Hematopoietic multipotent progenitor cell treated with erythropoietin and hydrocortisone succinate and interleukin-3 and kit ligand, for 8 days (in vitro differentiated cells): ENCODE results near the gene CTIF.

Experiments
- DNase-seq: peaks from one replicate; pipeline ENCODE4 v3.0.0-alpha.2; 2015

Gene CTIF

DNA sequence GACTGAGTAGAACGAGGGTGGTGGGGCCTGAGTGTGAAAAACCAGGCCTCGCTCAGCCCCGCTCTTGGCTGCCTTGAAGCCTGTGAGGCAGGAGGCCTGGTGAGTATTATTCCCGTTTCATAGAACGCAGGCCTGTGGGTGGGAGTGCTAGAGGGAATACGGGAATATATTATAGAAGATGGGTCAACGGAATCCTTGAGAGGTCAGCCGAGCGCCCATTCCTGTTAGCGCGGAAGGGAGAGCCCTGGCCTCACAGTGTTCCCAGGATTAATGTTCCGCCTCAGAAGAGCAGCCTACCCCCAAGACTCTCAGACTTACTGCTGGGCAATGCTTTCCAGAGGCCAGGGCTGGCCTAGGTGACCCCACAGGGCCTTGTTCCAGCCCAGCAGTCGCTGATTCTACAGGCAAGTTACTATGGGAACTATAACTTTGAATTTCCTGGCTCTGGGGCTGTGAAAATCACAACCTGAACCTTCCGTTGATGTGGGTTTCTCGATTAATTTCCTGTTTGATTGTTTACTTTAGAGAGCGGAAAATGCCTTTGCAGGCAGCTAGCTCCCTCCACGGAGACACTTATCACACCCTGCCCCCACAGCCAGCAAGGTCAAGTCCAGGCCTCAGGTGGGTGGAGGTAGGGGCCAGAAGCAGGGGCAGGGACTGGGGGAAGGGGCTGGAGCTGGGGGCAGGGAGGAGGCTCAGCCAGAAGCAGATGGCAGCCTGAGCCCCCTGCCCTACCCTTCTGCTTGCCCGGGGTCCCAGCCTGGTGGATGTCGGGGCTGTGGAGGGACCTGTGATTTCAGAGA is 303.6 kb downstream of the CTIF start:
- no peak for DNase-seq

DNA sequence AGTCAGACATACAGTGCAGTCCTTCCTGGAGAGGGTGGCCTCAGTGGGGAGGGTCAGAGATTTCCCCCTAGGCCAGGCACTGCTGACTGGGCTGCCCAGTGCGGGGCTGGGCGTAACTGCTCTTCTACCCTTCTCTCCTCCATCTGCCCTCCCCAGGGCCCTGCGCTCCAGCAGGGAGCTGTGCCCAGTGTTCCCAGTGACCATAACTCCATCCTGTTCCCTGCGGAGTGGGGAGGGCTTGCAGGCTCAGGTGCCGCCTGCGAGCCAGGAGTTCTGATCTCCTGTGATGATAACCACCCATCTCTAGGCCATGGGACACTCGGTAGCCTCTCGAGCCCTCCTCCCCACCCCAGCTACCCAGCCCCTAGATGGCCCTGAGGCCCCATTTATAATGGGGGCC is 304.3 kb downstream of the CTIF start:
- DNase-seq, result no peak

DNA sequence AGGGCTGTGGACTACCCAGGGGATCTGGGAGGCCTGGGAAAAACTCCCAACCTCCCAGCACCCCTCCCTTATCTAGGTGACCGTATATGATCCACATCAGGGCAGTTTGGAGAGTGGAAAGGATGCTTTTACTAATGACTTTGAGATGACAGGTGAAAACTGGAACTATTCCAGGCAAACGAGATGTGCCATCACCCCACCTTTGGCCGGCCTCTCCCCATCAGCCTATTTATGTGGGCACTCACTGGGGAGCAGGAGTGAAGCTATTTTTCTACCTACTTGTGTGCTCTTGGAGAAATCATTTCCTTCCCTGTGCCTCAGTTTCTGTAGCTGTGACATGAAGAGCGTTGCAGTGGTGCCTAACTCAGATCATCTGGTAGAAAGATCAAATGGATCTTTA is 304.8 kb downstream of the CTIF start:
- DNase-seq, result no peak

DNA sequence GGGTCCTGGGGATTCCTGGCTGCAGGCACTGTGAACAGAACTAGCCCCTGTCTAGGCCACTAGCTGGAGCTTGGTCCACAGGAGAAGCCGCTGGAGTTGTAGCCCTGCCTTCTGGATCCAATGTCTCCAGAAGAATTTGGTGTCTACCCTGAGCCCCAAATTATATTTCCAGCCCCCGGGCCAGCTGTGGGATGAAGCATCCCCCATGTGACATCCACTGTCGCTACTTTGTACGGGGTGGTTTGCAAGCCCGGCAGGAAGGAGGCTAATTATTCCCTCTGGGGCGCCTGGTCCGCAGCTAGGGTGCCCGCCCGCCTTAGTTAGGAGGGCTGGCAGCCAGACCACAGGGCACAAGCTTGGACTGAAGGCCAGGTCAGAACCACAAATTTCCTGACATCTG is 305.4 kb downstream of the CTIF start:
- no peak for DNase-seq

DNA sequence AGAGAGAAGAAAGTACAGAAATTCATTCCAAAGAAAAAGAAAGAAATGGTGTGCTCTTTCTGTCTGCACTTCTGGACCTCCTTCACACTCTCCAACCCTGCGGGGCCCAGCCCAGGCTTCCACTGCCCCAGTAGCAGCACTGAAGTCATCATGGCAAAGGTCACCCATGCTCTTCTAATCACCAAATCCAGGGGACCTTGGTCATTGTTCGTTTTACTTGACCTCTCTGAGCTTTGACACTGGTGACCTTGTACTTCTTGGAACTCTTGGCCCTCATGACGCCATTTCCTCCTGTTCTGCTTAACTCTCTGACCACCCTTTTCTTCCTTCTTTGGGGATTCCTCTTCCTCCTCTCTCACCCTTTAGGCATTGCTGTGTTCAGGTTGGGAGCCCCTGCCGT is 306.3 kb downstream of the CTIF start:
- no peak for DNase-seq

DNA sequence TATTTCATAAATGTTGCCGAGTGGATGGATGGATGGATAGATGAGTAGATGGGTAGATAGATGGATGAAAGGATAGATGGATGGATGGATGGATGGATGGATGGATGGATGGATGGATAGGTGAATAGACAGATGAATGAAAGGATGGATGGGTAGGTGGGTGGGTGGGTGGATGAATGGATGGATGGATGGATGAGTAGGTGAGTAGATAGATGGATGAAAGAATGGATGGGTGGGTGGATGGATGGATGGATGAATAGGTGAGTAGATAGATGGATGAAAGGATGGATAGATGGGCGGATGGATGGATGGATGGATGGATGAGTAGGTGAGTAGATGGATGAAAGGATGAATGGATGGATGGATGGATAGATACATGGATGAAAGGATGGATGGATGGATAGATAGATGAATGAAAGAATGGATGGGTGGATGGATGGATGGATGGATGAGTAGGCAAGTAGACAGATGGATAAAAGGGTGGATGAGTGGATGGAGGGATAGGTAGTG is 307.6 kb downstream of the CTIF start:
- no peak for DNase-seq

DNA sequence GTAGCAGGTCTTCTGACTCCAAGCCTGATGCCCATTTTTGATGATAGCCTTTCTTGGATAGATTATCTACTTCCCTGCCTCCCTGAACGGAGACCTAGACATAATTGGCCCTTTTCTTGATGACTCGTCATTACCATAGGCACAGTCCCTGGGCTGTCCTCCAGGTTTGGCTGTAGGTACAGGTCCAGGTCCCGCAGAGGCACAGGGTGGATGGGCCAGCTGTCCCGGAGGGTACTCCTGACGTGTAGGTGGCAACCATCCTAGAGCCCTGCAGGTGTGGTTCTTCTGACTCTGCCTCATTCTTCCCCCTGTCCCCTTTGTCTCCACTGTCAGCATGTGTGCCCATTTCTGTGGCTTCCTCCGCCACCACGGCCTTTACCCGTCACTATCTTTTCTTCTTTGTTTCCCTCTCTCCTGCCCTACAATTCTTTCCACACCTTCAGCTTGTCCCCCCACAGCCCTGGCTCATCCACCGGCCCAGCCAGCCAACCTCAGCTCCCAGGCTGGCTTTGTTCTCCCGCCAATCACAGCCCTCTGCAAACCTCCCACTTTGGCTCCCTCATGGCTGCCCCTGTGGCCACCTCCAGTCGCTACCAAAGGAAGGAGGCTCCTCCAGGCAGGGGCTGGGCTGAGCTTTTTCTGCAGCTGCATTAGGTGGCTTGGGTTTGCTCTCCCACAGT is 309.1 kb downstream of the CTIF start:
- DNase-seq, result no peak

DNA sequence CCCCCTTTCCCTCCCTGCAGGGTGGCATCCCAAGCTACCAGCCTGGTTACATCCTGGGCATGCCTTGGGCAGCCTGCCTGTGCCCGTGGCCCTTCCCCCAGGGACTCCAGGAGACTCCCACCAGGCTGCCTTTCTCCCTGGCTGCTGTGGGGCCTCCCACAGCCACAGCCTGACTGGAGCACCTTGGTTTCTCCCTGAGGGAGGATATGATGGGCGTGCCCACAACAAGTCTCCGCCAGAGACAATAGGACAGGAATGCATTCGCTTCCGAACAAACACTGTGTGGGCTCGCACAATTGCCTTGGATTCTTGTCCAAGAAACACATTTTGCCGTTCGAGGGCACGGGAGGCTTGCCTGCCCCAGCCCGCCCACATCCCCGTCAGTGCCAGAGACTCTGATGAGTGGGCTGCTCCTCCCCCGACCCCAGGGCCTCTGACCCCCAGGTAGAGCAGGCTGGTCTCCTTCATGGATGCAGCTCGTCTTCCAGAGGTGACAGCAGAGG is 309.9 kb downstream of the CTIF start:
- DNase-seq, result no peak

DNA sequence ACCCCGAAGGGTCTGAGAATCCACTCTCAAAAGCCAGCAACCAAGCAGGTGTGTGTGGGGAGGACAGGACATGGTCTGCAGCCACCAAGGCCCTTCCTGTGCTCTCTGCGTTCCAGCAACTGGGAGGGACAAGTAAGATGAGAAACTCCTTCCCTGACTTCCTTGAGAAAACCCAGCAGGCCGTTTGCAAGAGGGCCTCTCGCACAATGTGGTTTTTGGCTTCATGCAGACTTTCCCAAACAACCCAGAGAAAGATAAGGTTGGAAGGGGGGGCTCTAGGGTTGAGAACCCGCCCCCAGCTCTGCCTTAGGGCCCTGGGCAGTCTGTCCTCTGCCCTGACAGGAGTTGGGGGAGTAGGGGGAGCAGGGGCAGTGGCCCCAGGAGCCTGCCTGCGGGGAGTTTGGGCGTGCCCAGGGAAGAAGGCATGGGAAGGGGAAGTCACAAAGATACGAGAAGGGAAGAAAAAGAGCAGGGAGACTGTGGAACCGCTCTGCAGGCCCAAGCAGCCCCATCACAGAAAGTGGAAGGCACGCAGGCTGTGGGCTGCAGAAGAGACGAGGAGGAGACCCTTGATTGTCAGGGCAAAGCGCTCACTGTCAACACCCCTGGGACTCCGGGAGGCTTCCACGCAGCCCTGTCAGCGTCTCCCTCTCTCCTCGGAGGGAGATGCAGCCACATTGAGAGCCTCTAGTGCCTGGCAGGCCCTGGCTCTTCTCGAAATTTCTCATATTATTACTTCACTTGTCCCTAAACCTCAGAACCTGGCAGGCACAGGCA is 312.2 kb downstream of the CTIF start:
- no peak for DNase-seq

DNA sequence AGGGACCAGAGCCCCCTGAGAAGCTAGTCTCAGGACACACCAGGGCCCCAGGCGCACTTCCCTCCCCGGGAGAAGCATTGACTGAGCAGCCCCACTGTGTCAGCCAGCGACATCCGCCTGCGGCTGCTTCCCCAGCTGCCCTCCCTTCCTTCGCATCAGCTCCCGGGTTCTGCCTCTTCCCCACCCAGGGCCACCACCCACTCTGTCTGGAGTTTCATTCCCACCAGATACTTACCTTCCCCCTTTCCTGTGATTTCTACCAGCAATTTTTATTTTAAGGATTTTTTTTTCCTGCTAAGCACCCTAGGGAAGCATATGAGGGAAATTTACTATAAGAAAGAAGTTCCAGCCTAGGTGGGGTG is 312.7 kb downstream of the CTIF start:
- no peak for DNase-seq

DNA sequence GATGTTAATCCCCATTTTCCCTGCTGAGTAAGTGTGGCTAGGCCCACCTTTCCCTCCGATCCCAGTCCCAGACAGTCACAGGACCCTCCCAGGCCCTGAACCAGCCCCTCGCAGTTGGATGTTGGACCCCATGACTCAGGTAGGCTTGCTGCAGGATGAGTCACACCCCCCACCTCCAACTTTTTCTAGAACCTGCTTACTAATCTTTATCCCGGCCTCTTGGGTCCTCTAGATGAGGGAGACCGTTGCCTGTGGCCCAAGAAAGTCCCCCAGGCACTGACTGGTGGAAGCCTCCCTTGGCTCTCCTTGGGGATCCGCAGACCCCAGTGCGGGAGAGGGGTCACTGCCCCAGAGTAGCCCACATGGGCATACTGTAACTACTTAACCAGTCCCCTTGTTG is 313.5 kb downstream of the CTIF start:
- no peak for DNase-seq

DNA sequence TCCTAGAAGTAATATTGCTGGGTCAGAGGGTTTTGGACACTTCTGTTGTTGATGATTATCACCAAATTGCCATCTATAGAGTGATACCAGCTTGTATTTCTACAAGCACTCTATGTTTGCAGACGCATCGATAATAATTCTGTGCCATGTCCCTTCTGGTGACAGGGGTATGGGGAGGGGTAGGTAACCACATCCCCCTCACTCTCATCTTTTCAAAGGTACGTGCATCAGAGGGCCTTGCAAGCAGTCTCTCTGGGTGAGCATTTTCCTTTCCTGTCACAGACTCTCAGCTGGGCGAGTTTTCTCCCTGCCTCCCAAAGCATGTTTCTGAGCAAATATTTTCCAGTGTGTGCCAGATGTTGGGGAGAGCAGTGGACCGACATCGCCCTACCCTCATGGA is 314.0 kb downstream of the CTIF start:
- DNase-seq, result no peak

DNA sequence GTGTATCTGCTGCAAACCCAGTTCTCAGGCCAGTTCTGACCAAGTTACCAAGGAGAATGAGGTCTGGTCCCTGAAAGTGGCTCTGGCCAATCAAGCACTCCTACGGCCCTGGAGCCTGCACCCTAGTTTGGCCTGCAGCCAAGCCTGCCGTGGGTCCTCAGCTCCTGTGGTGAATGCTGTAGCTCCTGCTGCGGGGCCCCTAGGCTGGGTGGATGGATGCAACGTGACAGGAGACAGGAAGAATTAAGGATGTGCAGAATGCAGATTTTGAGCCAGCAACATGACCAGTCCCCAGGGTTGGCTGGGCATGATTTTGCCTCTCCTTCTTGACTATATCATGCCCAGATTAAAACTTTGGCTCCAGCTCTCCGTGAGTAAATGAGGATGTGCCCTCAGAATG is 314.8 kb downstream of the CTIF start:
- DNase-seq, result no peak

DNA sequence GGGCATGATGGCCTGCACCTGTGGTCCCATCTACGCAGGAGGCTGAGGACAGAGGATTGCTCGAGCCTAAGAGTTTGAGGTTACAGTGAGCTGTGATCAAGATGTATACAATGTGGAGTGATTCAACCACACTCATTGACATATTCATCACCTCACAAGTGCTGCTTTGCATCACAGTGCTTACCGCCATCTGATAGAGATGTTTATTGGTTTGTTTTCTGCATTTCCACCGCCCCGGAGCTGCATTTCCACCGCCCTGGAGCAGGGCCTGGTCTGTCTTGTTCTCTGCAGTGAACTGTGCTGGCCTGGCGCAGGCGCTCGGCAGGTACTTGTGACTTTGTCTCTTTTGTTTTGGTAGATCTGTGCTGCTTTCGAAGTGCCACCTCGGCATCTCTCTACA is 315.9 kb downstream of the CTIF start:
- no peak for DNase-seq

DNA sequence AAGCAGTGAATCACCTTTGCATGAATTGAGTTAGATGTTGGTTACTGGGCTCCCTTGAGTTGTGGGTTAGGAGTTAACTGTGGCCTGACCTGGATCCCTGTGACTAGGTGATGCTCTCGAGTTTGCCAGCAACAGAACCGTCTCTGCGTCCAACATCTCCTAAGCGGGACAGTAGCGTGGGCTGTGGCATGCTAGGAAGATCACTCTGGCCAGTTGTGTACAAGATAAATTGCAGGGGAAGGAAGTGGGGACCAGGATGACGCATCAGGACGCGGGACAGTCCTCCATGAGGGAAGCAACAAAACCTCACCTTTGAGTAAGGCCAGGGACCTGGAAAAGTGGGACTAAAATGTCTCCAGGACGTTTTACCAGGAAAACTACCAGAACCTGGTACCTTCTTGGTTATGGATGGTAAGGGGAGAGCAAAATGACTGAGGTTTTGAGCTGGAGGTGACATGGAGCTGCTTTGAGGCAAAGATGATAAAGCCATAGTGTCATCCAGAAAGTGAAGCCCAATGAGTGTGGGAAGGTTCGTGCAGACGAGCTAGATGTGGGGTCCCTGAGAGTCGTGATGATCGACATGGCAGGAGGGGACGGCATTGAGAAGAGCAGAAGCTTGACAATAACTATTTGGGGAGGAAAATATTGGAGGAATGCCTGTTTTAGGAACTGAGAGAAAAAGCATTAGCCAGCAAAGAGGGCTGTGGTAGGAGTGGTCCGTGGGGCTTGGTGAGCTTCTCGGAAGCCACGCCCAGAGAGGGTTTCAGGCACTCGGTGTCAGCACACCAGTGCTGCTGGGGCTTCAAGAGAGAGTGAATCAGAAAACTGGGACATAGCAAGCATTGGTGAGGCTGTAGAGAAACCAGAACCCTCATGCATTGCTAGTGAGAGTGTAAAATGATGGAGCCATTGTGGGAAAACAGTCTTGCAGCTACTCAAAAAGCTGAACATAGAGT is 316.9 kb downstream of the CTIF start:
- no peak for DNase-seq

DNA sequence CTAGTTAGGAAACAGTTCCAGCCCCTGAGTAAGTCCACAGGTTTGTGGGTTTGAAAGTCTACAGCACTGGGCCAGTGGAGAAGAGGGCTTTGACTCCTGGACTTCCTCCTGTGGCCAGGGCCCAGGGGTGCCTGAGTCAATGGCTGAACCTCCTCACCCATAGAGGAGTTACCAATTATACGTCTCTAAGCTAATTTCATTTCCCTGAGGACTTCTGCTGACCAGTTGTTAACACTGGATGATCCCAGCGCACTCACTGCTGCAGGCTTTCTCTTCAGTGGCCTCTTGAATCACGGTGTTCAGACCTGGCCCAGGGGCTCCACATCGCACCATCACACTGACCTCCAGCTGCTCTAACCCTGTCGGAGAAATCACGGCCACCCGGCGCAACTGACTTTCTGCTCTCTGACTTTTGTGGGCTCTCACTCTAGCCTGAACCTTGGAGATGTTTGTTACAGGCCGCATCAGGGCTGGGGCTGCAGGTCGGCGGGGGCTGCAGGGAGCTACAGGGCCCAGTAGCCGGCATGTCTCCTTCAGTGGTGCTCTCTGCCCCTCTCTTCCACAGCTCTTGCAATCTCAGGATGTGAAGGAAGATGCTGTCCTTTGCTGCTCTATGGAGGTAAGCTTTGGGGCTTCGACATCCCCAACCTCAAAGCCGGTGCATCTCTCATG is 318.3 kb downstream of the CTIF start:
- DNase-seq, result no peak

DNA sequence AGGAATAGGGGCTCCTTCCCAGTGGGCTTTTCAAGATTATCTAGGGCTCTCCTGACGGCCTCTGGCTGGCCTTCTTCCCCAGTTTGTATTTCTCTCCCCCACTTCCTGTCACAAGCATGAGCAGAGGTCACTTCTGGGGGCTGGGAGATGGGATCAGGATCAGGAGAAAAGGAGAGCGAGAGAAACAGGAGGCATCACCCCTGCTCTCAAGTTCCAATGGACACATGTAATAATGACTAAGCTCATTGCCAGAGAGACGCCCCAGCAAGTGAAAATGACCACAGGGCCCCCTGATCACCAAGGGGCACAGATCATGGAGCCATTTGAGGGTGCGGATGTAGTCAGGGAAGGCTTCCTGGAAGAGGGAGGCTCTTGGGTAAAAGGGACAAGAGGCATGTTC is 319.8 kb downstream of the CTIF start:
- DNase-seq, result no peak

DNA sequence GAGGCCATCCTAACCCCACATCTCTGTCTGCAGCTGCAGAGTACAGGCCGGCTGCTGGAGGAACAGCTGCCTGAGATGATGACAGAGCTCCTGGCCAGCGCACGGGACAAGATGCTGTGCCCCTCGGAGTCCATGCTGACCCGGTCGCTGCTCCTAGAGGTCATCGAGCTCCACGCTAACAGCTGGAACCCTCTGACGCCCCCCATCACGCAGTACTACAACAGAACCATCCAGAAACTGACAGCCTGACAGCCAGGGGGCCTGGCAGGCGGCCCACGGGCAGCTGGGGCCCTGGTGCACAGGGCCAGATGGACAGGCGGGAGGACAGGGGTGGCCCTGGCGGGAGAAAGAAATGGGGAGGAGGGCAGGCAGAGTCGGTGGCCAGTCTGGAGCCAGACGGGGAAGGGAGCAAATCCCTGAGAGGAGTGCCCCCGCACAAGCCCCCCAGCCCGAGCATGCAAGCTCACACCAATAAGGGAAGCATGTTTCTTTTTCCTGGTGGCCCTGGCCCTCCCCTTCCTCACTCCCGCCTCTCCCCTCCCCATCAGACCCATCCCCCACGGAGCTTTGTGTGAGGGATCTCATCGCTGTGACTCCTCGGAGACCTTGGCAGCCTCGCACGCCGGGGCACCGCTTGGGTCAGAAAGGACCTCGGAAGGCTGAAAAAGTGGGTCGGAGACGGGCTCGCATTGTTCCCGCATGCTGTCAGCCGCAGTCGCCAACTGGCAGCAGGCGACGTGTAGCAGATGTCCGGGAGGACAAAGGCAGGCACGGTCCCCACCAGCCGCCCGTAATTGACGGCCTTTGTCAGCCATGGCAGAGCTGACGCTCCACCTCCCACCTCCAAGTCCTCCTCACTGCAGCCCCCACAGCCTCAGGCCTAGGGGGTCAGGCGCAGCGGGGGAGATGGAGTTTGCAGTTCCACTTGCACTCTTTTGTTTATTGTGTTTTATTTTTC is 320.8 kb downstream of the CTIF start:
- no peak for DNase-seq

DNA sequence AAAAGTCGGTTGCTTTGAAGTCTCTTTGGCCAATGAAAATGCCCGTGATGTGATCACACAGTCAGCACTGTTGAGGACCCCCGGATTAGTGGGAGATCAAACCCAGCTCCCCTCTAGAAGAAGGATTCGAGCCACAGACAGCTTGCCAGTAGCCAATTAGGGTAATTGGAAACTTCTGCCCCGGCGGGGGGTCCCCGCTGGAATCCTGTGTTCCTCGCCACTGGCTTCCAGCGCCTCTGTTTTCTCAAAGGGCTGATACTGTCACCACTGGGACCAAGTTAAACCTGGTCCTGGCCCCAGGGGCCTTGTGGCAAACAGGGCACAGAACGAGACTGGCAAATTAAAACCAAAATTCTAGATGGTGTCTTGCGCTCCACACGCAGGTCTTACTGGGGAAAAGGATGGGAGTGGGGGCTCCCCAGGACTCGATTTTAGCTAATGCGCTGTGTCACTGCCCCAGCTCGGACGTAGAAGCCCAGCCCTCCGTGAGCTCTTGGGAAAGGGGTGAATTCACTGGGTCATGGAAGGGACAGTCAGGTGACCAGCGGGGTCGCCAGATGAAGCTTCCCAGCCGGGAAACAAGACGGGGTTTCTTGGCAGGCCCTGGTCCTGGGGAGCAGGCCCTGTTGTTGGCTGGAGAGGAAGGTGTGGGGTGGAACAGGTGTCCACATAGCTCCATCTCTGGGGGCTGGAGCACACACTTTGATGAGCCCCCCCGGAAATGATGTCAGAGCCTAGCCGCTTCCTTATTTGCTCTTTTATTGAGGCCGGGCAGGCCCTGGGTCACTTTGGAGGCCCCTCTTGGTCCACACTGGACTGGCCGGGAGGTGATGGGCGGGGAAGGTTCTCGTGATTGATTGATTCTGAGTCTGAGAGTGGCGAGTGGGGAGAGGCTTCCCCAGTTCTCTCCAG is 321.7 kb downstream of the CTIF start:
- no peak for DNase-seq
